Measurements from ENCODE around the gene WBP4. TPM values are rescaled to one million over a fixed set of nuclear protein-coding genes. Genes with fewer than 3 reads are reported as not detected.

The WBP4 gene, protein sequence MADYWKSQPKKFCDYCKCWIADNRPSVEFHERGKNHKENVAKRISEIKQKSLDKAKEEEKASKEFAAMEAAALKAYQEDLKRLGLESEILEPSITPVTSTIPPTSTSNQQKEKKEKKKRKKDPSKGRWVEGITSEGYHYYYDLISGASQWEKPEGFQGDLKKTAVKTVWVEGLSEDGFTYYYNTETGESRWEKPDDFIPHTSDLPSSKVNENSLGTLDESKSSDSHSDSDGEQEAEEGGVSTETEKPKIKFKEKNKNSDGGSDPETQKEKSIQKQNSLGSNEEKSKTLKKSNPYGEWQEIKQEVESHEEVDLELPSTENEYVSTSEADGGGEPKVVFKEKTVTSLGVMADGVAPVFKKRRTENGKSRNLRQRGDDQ
- 10 to 100 TPM in 3 of 4 donors, 1 to 10 TPM in 1; 9.1 to 17.9 (median 13.0) TPM for polyA plus RNA-seq
- long read RNA-seq, donor 1 = 0 reads
- long read RNA-seq, donor 2, partial matches to known transcripts = 0 of 1 reads
- long read RNA-seq, donor 2, other reads (novel, unspliced or antisense) = 0 of 1 reads
- long read RNA-seq, donor 3, partial matches to known transcripts = 5 of 5 reads
- long read RNA-seq, donor 3, other reads (novel, unspliced or antisense) = 0 of 5 reads
- long read RNA-seq, donor 4 = 0 reads
- long read RNA-seq, donor 5, partial matches to known transcripts = 0 of 1 reads
- long read RNA-seq, donor 5, other reads (novel, unspliced or antisense) = 0 of 1 reads
- long read RNA-seq, donor 6, partial matches to known transcripts = 0 of 1 reads
- long read RNA-seq, donor 6, other reads (novel, unspliced or antisense) = 0 of 1 reads
- long read RNA-seq, donor 7 = 0 reads
- long read RNA-seq, donor 8 = 0 reads
- long read RNA-seq, donor 9 = 0 reads
- long read RNA-seq, donor 10, partial matches to known transcripts = 11 of 13 reads
- long read RNA-seq, donor 10, other reads (novel, unspliced or antisense) = 0 of 13 reads

DNA sequence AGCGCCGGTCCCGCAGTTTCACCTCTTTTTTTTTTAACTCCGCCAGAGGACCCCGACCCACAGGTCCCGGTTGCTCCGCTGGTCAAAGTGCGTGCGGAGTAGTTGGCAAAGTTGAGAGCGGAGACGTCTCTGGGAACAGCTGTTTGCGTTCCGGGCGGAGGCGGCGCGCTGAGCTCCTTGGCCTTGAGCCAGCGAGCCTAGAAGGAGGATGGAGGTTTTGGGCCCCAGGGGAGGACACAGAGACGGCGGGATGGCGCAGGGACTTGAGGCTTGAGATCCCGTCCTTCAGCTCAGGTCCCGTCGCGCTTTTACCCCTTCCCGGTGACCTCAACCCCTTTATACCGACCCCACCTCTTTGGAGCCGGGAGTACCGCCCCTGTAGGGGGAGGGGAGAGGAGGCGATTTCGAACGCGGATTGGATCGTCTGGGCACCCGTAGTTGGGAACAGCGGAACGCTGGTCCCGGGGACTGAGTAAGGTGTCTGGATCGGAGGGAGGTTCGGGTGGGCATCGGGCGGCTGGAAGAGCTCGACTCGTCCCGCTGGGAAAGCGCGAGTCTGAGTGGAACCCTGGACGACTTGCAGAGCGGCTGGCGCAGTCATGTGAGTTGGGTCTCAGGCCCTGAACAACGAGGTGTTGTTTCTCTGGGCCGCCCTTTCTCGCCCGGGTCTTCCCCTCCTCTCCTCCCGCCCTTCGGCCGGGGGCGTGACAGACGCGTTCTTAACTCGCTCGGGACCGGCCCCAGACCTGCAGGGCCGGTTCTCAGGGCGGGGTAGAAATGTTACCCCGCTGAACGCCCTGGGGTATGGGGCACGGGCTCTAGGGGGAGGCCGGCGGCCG is at the start of gene WBP4:
Gene WBP4, plus strand, starts transcription at position 435 of the 839 bp plus-strand sequence. Its CDS starts 165 bp downstream, at position 600.
- H3K27me3 ChIP-seq (ENCODE audit: control insufficient read depth in 3 of 3, insufficient read depth in 3 of 3, low read length in 3 of 3) = no peaks in the 10 kb centered on the region
- H3K4me1 ChIP-seq (ENCODE audit: control insufficient read depth in 3 of 3, insufficient read depth in 2 of 3, low read depth in 1 of 3, low read length in 2 of 3) = peaks cover 0 to 34% (median 18%) of the 10 kb centered on the region in 3 donors
- 0% methylated on average over 63 to 71 of the region's 71 CpGs for WGBS, 3 donors
- no peaks in the 10 kb centered on the region for H3K9me3 ChIP-seq (ENCODE audit: control insufficient read depth in 2 of 2, insufficient read depth in 1 of 2, low read depth in 1 of 2, low read length in 1 of 2)
- H3K4me3 ChIP-seq (ENCODE audit: low read depth in 1 of 3, low read length in 3 of 3) = peak within 1 kb of the TSS; percentile 69 to 79 (median 75)
- FAIRE-seq (no peak), DNase-seq (peak; percentile 98 to 99)
- peaks cover 0 to 3% (median 0%) of the 10 kb centered on the region in 3 donors for H3K36me3 ChIP-seq (ENCODE audit: control insufficient read depth in 3 of 3, insufficient read depth in 2 of 3, low read depth in 1 of 3, low read length in 3 of 3)
- H3K27ac ChIP-seq (ENCODE audit: low read depth in 1 of 3, low read length in 2 of 3) = peak within 1 kb of the TSS; percentile 87 to 100 (median 100)

DNA sequence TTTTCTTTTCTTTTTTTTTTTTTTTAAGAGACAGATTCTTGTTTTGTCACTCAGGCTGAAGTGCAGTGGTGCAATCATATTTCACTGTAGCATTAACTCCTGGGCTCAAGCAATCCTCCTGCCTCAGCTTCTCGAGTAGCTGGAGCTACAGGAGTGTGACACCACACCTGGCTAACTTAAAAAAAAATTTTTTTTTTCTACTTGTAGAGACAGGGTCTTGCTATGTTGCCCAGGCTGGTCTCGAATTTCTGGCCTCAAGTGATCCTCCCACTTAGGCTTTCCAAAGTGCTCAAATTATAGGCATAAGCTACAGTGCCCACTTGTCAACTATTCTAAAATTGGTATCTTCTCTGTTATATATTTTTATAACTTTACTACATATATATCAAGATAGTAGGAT is 48.8 kb upstream of the WBP4 start:
- H3K4me3 ChIP-seq (ENCODE audit: low read depth in 1 of 3, low read length in 3 of 3) = no peak overlapping the region
- H3K27me3 ChIP-seq (ENCODE audit: control insufficient read depth in 3 of 3, insufficient read depth in 3 of 3, low read length in 3 of 3) = no peaks in the 10 kb centered on the region
- FAIRE-seq (no peak), DNase-seq (no peak)
- 61 to 89% (median 72%) methylated on average over 2 of the region's 2 CpGs for WGBS, 3 donors
- no peaks in the 10 kb centered on the region for H3K9me3 ChIP-seq (ENCODE audit: control insufficient read depth in 2 of 2, insufficient read depth in 1 of 2, low read depth in 1 of 2, low read length in 1 of 2)
- peaks cover 0 to 8% (median 0%) of the 10 kb centered on the region in 3 donors for H3K36me3 ChIP-seq (ENCODE audit: control insufficient read depth in 3 of 3, insufficient read depth in 2 of 3, low read depth in 1 of 3, low read length in 3 of 3)
- peaks cover 3 to 35% (median 6%) of the 10 kb centered on the region in 3 donors for H3K4me1 ChIP-seq (ENCODE audit: control insufficient read depth in 3 of 3, insufficient read depth in 2 of 3, low read depth in 1 of 3, low read length in 2 of 3)
- H3K27ac ChIP-seq (ENCODE audit: low read depth in 1 of 3, low read length in 2 of 3) = no peak overlapping the region

DNA sequence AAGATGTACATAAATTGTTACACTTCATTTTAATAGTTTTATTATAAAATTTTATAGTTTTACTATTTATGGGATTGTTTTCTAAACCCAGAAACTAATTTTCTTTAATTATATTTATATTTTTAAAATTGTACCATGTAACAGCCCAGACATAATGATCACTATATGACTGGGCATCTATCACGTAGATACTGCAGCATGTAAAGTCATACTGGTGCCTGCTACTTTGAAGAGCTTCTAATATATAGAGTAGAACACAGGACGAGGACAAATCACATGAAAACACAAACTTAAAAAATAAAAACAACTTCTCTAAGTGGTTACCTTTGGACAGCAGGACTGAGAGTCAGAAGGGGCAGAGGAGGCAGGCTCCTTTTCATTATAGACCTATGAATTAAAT is 47.5 kb upstream of the WBP4 start:
- H3K27ac ChIP-seq (ENCODE audit: low read depth in 1 of 3, low read length in 2 of 3) = no peak overlapping the region
- FAIRE-seq = peak; percentile 90
- peaks cover 0 to 24% (median 3%) of the 10 kb centered on the region in 3 donors for H3K4me1 ChIP-seq (ENCODE audit: control insufficient read depth in 3 of 3, insufficient read depth in 2 of 3, low read depth in 1 of 3, low read length in 2 of 3)
- no peaks in the 10 kb centered on the region for H3K9me3 ChIP-seq (ENCODE audit: control insufficient read depth in 2 of 2, insufficient read depth in 1 of 2, low read depth in 1 of 2, low read length in 1 of 2)
- no peak overlapping the region for H3K4me3 ChIP-seq (ENCODE audit: low read depth in 1 of 3, low read length in 3 of 3)
- 58 to 62% (median 58%) methylated on average over 2 of the region's 2 CpGs for WGBS, 3 donors
- H3K27me3 ChIP-seq (ENCODE audit: control insufficient read depth in 3 of 3, insufficient read depth in 3 of 3, low read length in 3 of 3) = no peaks in the 10 kb centered on the region
- DNase-seq = no peak
- H3K36me3 ChIP-seq (ENCODE audit: control insufficient read depth in 3 of 3, insufficient read depth in 2 of 3, low read depth in 1 of 3, low read length in 3 of 3) = peaks cover 0 to 8% (median 0%) of the 10 kb centered on the region in 3 donors

DNA sequence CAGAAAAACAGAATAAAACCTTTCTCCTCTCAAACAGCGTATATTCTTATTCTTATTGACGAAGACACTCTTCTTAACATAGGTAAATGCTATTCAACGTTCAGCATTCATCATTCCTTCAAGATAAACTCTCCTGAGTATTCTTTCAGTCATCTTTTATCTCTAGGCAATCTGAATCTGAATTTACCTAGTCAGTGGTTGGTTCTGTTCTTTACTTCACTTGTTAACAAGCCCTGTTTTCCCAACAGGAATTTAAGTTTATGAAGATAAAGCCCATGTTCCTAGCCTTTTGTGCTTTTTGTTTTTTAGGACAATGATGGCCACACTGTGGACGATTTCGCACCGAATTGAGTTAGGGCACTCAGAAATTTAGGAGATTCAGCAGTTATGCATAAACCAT is 45.4 kb upstream of the WBP4 start:
- H3K27ac ChIP-seq (ENCODE audit: low read depth in 1 of 3, low read length in 2 of 3) = peak overlapping the region in 1 of 3 donors; percentile 10
- no peak overlapping the region for H3K4me3 ChIP-seq (ENCODE audit: low read depth in 1 of 3, low read length in 3 of 3)
- H3K4me1 ChIP-seq (ENCODE audit: control insufficient read depth in 3 of 3, insufficient read depth in 2 of 3, low read depth in 1 of 3, low read length in 2 of 3) = peaks cover 0 to 23% (median 4%) of the 10 kb centered on the region in 3 donors
- no peaks in the 10 kb centered on the region for H3K9me3 ChIP-seq (ENCODE audit: control insufficient read depth in 2 of 2, insufficient read depth in 1 of 2, low read depth in 1 of 2, low read length in 1 of 2)
- H3K36me3 ChIP-seq (ENCODE audit: control insufficient read depth in 3 of 3, insufficient read depth in 2 of 3, low read depth in 1 of 3, low read length in 3 of 3) = peaks cover 0 to 8% (median 0%) of the 10 kb centered on the region in 3 donors
- DNase-seq (no peak), FAIRE-seq (no peak)
- H3K27me3 ChIP-seq (ENCODE audit: control insufficient read depth in 3 of 3, insufficient read depth in 3 of 3, low read length in 3 of 3) = no peaks in the 10 kb centered on the region
- WGBS, 3 donors = 55 to 75% (median 74%) methylated on average over 6 of the region's 6 CpGs

DNA sequence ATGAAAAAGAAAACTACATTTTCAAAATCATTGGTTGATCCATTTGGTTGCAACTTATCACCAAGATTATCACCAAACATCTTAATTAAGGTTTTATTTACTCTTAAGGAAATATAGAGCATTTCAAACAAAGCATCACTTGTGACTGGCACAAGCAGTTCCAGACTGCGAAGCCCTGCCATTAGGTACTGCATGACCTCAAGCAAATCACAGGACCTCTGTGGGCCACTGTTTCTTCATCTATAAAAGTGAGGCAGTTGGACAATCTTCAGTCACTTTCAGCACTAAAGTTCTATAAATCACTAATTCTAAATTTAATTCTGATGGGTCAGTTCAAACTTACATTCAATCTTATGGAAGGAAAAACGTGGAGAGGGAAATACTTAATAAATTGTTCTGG is 44.1 kb upstream of the WBP4 start:
- peak overlapping the region; percentile 71 to 97 (median 82) for H3K27ac ChIP-seq (ENCODE audit: low read depth in 1 of 3, low read length in 2 of 3)
- peak; percentile 56 to 70 for DNase-seq
- peaks cover 0 to 17% (median 4%) of the 10 kb centered on the region in 3 donors for H3K4me1 ChIP-seq (ENCODE audit: control insufficient read depth in 3 of 3, insufficient read depth in 2 of 3, low read depth in 1 of 3, low read length in 2 of 3)
- H3K27me3 ChIP-seq (ENCODE audit: control insufficient read depth in 3 of 3, insufficient read depth in 3 of 3, low read length in 3 of 3) = no peaks in the 10 kb centered on the region
- no peaks in the 10 kb centered on the region for H3K9me3 ChIP-seq (ENCODE audit: control insufficient read depth in 2 of 2, insufficient read depth in 1 of 2, low read depth in 1 of 2, low read length in 1 of 2)
- H3K36me3 ChIP-seq (ENCODE audit: control insufficient read depth in 3 of 3, insufficient read depth in 2 of 3, low read depth in 1 of 3, low read length in 3 of 3) = no peaks in the 10 kb centered on the region
- WGBS, 3 donors = 6 to 32% (median 12%) methylated on average over 2 of the region's 2 CpGs
- peak overlapping the region in 2 of 3 donors; percentile 25 to 52 for H3K4me3 ChIP-seq (ENCODE audit: low read depth in 1 of 3, low read length in 3 of 3)
- no peak for FAIRE-seq

DNA sequence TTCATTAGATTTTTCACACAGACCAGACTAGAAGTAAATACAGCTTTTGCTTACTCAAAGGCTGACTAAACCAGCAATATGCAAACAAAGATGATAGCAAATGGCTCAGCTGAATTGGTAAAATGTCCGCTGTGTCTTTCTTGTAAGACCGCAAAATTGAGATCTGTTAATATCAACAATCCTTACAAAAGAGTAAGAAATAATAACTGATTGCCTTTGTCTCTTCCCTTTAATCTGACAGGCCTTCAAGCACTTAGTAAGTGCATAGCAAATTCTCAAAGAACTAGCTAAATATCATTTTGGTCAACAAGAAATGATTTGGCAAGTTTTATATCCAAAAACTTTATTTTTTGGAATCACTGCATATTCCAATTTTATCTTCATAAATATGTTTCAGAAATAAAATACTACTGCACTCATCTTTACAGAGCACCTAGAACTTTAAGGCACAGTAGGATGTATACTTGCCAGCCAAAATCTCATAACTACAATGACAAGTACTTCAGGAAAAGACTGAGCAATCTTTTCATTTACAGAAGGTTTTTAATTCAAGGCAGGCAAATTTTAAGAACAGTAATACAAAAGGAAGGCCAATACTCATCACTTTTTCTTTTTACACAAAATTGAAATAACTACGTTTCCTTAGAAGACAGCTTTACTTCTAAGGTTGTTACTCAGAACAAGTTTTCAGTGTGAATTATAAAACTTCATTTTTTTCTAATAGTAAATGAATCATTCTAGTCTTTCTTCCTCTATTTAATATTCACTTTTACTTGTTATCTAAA is 43.3 kb upstream of the WBP4 start:
- Histone ChIP-seq H3K4me3 (ENCODE audit: low read depth in 1 of 3, low read length in 3 of 3) (peak overlapping the region; percentile 22 to 52 (median 47)), H3K36me3 (ENCODE audit: control insufficient read depth in 3 of 3, insufficient read depth in 2 of 3, low read depth in 1 of 3, low read length in 3 of 3) (no peaks in the 10 kb centered on the region), H3K9me3 (ENCODE audit: control insufficient read depth in 2 of 2, insufficient read depth in 1 of 2, low read depth in 1 of 2, low read length in 1 of 2) (no peaks in the 10 kb centered on the region), H3K27me3 (ENCODE audit: control insufficient read depth in 3 of 3, insufficient read depth in 3 of 3, low read length in 3 of 3) (no peaks in the 10 kb centered on the region), H3K27ac (ENCODE audit: low read depth in 1 of 3, low read length in 2 of 3) (peak overlapping the region; percentile 14 to 97 (median 64)), H3K4me1 (ENCODE audit: control insufficient read depth in 3 of 3, insufficient read depth in 2 of 3, low read depth in 1 of 3, low read length in 2 of 3) (peaks cover 0 to 17% (median 4%) of the 10 kb centered on the region in 3 donors)
- 3 to 34% (median 10%) methylated on average over 3 of the region's 3 CpGs for WGBS, 3 donors
- DNase-seq = peak in 1 of 2 donors; percentile 52
- FAIRE-seq = no peak

DNA sequence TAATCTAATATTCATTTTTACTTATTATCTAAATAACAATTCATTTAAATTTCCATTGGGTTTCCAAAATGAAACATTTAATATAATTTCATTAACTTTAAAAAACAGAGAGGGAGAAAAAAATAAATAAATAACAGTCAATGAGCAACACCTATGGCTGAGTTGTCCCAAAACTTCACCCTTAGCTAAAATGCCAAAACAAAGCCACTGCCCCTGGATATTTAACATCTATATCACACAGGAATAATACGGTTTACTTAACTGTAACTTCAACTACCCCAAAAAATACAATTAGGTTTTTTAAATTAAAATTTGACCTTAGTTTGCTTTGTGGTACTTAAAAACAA is 42.7 kb upstream of the WBP4 start:
- peak overlapping the region in 2 of 3 donors; percentile 41 to 47 for H3K4me3 ChIP-seq (ENCODE audit: low read depth in 1 of 3, low read length in 3 of 3)
- H3K27me3 ChIP-seq (ENCODE audit: control insufficient read depth in 3 of 3, insufficient read depth in 3 of 3, low read length in 3 of 3) = no peaks in the 10 kb centered on the region
- H3K4me1 ChIP-seq (ENCODE audit: control insufficient read depth in 3 of 3, insufficient read depth in 2 of 3, low read depth in 1 of 3, low read length in 2 of 3) = peaks cover 0 to 17% (median 4%) of the 10 kb centered on the region in 3 donors
- H3K27ac ChIP-seq (ENCODE audit: low read depth in 1 of 3, low read length in 2 of 3) = peak overlapping the region; percentile 91 to 97 (median 96)
- H3K9me3 ChIP-seq (ENCODE audit: control insufficient read depth in 2 of 2, insufficient read depth in 1 of 2, low read depth in 1 of 2, low read length in 1 of 2) = no peaks in the 10 kb centered on the region
- H3K36me3 ChIP-seq (ENCODE audit: control insufficient read depth in 3 of 3, insufficient read depth in 2 of 3, low read depth in 1 of 3, low read length in 3 of 3) = no peaks in the 10 kb centered on the region
- WGBS, 3 donors = 3 to 38% (median 4%) methylated on average over 1 of the region's 1 CpG
- peak; percentile 36 for FAIRE-seq
- DNase-seq = no peak
